ENCODE measurements around the gene MICU1.

- TF ChIP-seq, protein P1, sequence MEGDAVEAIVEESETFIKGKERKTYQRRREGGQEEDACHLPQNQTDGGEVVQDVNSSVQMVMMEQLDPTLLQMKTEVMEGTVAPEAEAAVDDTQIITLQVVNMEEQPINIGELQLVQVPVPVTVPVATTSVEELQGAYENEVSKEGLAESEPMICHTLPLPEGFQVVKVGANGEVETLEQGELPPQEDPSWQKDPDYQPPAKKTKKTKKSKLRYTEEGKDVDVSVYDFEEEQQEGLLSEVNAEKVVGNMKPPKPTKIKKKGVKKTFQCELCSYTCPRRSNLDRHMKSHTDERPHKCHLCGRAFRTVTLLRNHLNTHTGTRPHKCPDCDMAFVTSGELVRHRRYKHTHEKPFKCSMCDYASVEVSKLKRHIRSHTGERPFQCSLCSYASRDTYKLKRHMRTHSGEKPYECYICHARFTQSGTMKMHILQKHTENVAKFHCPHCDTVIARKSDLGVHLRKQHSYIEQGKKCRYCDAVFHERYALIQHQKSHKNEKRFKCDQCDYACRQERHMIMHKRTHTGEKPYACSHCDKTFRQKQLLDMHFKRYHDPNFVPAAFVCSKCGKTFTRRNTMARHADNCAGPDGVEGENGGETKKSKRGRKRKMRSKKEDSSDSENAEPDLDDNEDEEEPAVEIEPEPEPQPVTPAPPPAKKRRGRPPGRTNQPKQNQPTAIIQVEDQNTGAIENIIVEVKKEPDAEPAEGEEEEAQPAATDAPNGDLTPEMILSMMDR (IDR thresholded peaks at IDR 0.05), result no peak
- TF ChIP-seq MEF2A (IDR thresholded peaks at IDR 0.05; ENCODE audit: borderline replicate concordance, low read depth) (no peak), RFX5 (IDR thresholded peaks at IDR 0.05; ENCODE audit: low read length) (no peak), MAX (IDR thresholded peaks at IDR 0.05; ENCODE audit: low read depth) (no peak), FOXM1 (IDR thresholded peaks at IDR 0.05; ENCODE audit: low read depth) (no peak), GABPA (IDR thresholded peaks at IDR 0.05; ENCODE audit: low read depth) (no peak), RAD21 (IDR thresholded peaks at IDR 0.05; ENCODE audit: low read length) (no peak)
- TF ChIP-seq, protein P2, sequence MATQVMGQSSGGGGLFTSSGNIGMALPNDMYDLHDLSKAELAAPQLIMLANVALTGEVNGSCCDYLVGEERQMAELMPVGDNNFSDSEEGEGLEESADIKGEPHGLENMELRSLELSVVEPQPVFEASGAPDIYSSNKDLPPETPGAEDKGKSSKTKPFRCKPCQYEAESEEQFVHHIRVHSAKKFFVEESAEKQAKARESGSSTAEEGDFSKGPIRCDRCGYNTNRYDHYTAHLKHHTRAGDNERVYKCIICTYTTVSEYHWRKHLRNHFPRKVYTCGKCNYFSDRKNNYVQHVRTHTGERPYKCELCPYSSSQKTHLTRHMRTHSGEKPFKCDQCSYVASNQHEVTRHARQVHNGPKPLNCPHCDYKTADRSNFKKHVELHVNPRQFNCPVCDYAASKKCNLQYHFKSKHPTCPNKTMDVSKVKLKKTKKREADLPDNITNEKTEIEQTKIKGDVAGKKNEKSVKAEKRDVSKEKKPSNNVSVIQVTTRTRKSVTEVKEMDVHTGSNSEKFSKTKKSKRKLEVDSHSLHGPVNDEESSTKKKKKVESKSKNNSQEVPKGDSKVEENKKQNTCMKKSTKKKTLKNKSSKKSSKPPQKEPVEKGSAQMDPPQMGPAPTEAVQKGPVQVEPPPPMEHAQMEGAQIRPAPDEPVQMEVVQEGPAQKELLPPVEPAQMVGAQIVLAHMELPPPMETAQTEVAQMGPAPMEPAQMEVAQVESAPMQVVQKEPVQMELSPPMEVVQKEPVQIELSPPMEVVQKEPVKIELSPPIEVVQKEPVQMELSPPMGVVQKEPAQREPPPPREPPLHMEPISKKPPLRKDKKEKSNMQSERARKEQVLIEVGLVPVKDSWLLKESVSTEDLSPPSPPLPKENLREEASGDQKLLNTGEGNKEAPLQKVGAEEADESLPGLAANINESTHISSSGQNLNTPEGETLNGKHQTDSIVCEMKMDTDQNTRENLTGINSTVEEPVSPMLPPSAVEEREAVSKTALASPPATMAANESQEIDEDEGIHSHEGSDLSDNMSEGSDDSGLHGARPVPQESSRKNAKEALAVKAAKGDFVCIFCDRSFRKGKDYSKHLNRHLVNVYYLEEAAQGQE (IDR thresholded peaks at IDR 0.05; ENCODE audit: low read depth, low read length), result no peak
Observed at GRCh38 chr10:72367301-72367960, 258.4 kb downstream of the MICU1 start.
